Small intestine (tissue), 7 donors: ENCODE measurements around the gene KCNMB3. TPM values are rescaled to one million over a fixed set of nuclear protein-coding genes. Genes with fewer than 3 reads are reported as not detected.

Experiments used
- DNase-seq, 2 donors: peaks; one replicate each; pipeline versions ENCODE4 v3.0.0 to v3.0.0-alpha.2; 2013
- FAIRE-seq: peaks from 2 replicates; lab custom pipeline; 2012; peaks lifted over from hg19 to GRCh38; lab: Jason Lieb, UNC
- H3K27ac ChIP-seq, 3 donors: one replicate each; pipeline ENCODE4 v1.5.1; 2013; ENCODE audit warnings: low read length in 2 of 3, mild to moderate bottlenecking in 2 of 3, control low read depth in 1 of 3, inconsistent platforms in 1 of 3, low read depth in 1 of 3, moderate library complexity in 1 of 3
- H3K27me3 ChIP-seq, 3 donors: one replicate each; pipeline ENCODE4 v1.6.1; 2013; ENCODE audit warnings: low read length in 3 of 3, inconsistent platforms in 1 of 3; ENCODE audit not compliant: control insufficient read depth in 3 of 3, insufficient read depth in 3 of 3
- H3K36me3 ChIP-seq, 3 donors: one replicate each; pipeline ENCODE4 v1.6.1; 2013; ENCODE audit warnings: low read length in 3 of 3, inconsistent platforms in 1 of 3, low read depth in 1 of 3, mild to moderate bottlenecking in 1 of 3, moderate library complexity in 1 of 3; ENCODE audit not compliant: control insufficient read depth in 3 of 3, insufficient read depth in 2 of 3
- H3K4me1 ChIP-seq, 3 donors: one replicate each; pipeline ENCODE4 v1.6.1; 2013; ENCODE audit warnings: low read length in 2 of 3, inconsistent platforms in 1 of 3, low read depth in 1 of 3, mild to moderate bottlenecking in 1 of 3, moderate library complexity in 1 of 3; ENCODE audit not compliant: control insufficient read depth in 3 of 3, insufficient read depth in 2 of 3
- H3K4me3 ChIP-seq, 3 donors: one replicate each; pipeline ENCODE4 v1.5.1; 2013; ENCODE audit warnings: low read length in 3 of 3, control low read depth in 1 of 3, inconsistent platforms in 1 of 3, low read depth in 1 of 3, mild to moderate bottlenecking in 1 of 3, moderate library complexity in 1 of 3
- H3K9me3 ChIP-seq, 2 donors: one replicate each; pipeline ENCODE4 v1.6.1; 2013; ENCODE audit warnings: low read depth in 1 of 2, low read length in 1 of 2; ENCODE audit not compliant: control insufficient read depth in 2 of 2, insufficient read depth in 1 of 2
- WGBS, 3 donors: extraction: QIAGEN DNeasy Blood & Tissue Kit; methylation state at CpG; one replicate each; pipeline ENCODE4 v1.1.7; 2013; 5-methylcytosine and 5-hydroxymethylcytosine counted together
- polyA plus RNA-seq, 4 donors: library from polyadenylated mRNA; stranded (reverse) in 3 of 4; unstranded in 1 of 4; fragments of 200-250 nt in 3 of 4; fragments of 120-200 nt in 1 of 4; gene quantifications; one replicate each; pipeline versions ENCODE4 v1.2.1 to v1.2.3, GENCODE V29; 2013
- donor health status: healthy with polysubstance abuse.
- donor health status: control.
- donor health status: control.
- donor health status: Bipolar disorder and iron deficiency.
- donor health status: healthy.

KCNMB3 gene
- polyA plus RNA-seq, 4 donors: 0.27 to 3.9 (median 1.5) TPM

DNA sequence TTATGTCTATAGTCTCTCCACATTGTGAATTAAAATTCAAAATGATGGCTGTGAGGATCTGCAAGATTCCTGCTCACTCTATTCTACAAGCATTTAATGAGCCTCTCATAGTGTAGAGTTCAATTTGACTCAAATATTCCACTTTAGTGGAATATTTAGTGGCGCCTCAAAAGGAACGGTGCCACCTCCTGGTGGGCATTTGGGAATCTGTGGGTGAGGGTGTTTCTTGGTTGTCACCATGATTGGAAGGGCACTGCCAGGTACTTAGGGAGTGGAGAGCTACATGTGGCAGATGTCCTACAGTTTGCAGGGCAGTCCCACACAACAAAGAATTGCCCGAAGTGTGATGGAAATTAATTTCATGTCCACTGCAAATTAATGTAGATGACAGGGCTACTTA lies 21.5 kb upstream of the KCNMB3 start:
- Histone ChIP-seq H3K4me3 (no peak overlapping the region), H3K4me1 (peaks cover 0 to 2% (median 0%) of the 10 kb centered on the region in 3 donors), H3K9me3 (no peaks in the 10 kb centered on the region), H3K36me3 (no peaks in the 10 kb centered on the region), H3K27ac (no peak overlapping the region), H3K27me3 (no peaks in the 10 kb centered on the region)
- peak in 1 of 2 donors; percentile 5 for DNase-seq
- no peak for FAIRE-seq
- 84 to 88% (median 87%) methylated on average over 3 of the region's 3 CpGs for WGBS, 3 donors

GRCh38 chr3:179269152-179269707 lies 18.3 kb upstream of the KCNMB3 start:
- Histone ChIP-seq H3K9me3 (no peaks in the 10 kb centered on the region), H3K4me3 (no peak overlapping the region), H3K27me3 (no peaks in the 10 kb centered on the region), H3K36me3 (no peaks in the 10 kb centered on the region), H3K27ac (no peak overlapping the region), H3K4me1 (peaks cover 0 to 2% (median 0%) of the 10 kb centered on the region in 3 donors)
- DNase-seq (no peak), FAIRE-seq (no peak)
- 66 to 71% (median 69%) methylated on average over 4 of the region's 4 CpGs for WGBS, 3 donors

GRCh38 chr3:179268400-179269051 lies 17.6 kb upstream of the KCNMB3 start:
- WGBS, 3 donors: 34 to 41% (median 37%) methylated on average over 4 of the region's 4 CpGs

DNA sequence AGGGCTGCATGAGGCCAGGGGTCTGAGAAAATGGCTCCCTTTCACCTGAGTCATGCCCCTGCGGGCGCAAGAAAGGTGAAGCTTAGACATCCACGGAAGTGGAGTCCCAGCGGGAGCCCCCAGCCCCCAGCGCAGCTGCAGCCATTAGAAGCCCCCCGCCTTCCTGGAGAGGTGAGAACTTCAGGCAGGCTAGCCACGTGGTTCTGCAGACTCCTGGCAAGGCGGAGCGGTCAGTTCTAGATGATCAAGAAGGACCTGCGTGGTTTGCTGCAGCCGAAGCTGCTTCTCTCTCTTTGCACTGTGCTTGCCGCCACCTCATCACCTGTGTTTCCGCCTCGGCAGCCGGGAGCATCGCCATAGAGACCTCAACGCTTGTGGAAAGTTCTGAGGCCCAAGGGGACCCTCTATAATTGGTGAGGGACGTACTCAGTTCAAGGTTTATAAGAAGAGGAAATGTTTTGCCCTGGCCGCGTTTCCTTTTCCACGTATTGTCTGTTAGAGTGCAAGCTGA lies 15.8 kb upstream of the KCNMB3 start:
- H3K4me1 ChIP-seq: peaks cover 0 to 2% (median 0%) of the 10 kb centered on the region in 3 donors
- WGBS, 3 donors: 72 to 87% (median 72%) methylated on average over 21 of the region's 21 CpGs
- no peaks in the 10 kb centered on the region for H3K27me3 ChIP-seq
- H3K4me3 ChIP-seq: no peak overlapping the region
- no peaks in the 10 kb centered on the region for H3K36me3 ChIP-seq
- no peak overlapping the region for H3K27ac ChIP-seq
- no peak for DNase-seq
- peaks cover 0 to 2% of the 10 kb centered on the region in 2 donors for H3K9me3 ChIP-seq
- FAIRE-seq: no peak

More at GRCh38 chr3:179268400-179269051, 17.6 kb upstream of the KCNMB3 start:
- FAIRE-seq (no peak), DNase-seq (no peak)
- Histone ChIP-seq H3K9me3 (no peaks in the 10 kb centered on the region), H3K27me3 (no peaks in the 10 kb centered on the region), H3K4me3 (no peak overlapping the region), H3K27ac (no peak overlapping the region), H3K4me1 (peaks cover 0 to 2% (median 0%) of the 10 kb centered on the region in 3 donors), H3K36me3 (no peaks in the 10 kb centered on the region)

GRCh38 chr3:179265875-179266274 lies 15.0 kb upstream of the KCNMB3 start:
- Histone ChIP-seq H3K9me3 (peaks cover 0 to 4% of the 10 kb centered on the region in 2 donors), H3K27ac (no peak overlapping the region), H3K27me3 (no peaks in the 10 kb centered on the region), H3K4me3 (no peak overlapping the region), H3K36me3 (no peaks in the 10 kb centered on the region), H3K4me1 (peaks cover 0 to 2% (median 0%) of the 10 kb centered on the region in 3 donors)
- no peak for DNase-seq
- WGBS, 3 donors: 64 to 79% (median 75%) methylated on average over 4 of the region's 4 CpGs
- FAIRE-seq: no peak

GRCh38 chr3:179265092-179265491 lies 14.2 kb upstream of the KCNMB3 start:
- no peak overlapping the region for H3K4me3 ChIP-seq
- peaks cover 0 to 12% of the 10 kb centered on the region in 2 donors for H3K9me3 ChIP-seq
- no peak for DNase-seq
- WGBS, 3 donors: 34 to 71% (median 61%) methylated on average over 1 of the region's 1 CpG
- no peak for FAIRE-seq
- H3K27me3 ChIP-seq: no peaks in the 10 kb centered on the region
- H3K4me1 ChIP-seq: peaks cover 0 to 2% (median 0%) of the 10 kb centered on the region in 3 donors
- no peak overlapping the region for H3K27ac ChIP-seq
- no peaks in the 10 kb centered on the region for H3K36me3 ChIP-seq

DNA sequence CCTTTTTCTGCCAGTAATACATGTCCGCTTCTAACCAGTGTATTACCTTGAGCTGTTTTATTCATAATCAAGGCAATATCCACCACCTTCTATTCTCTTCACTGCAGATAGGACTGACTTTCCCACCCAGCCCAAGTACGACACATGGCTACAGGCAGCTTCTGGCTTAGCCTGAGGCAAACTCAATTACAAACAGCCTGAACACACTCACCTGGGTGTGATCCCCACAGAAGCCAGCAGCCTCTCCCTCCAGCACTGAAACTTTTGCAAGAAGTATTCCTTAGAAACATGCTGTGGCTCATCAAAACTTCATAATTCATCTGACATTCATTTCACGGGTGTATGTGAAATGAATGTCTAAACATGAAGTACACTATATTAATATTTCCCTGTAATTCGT lies 13.5 kb upstream of the KCNMB3 start:
- FAIRE-seq (no peak), DNase-seq (no peak)
- peaks cover 0 to 2% (median 0%) of the 10 kb centered on the region in 3 donors for H3K4me1 ChIP-seq
- H3K36me3 ChIP-seq: no peaks in the 10 kb centered on the region
- peaks cover 0 to 17% of the 10 kb centered on the region in 2 donors for H3K9me3 ChIP-seq
- no peak overlapping the region for H3K4me3 ChIP-seq
- no peaks in the 10 kb centered on the region for H3K27me3 ChIP-seq
- no peak overlapping the region for H3K27ac ChIP-seq
- WGBS, 3 donors: 73 to 80% (median 77%) methylated on average over 4 of the region's 4 CpGs

DNA sequence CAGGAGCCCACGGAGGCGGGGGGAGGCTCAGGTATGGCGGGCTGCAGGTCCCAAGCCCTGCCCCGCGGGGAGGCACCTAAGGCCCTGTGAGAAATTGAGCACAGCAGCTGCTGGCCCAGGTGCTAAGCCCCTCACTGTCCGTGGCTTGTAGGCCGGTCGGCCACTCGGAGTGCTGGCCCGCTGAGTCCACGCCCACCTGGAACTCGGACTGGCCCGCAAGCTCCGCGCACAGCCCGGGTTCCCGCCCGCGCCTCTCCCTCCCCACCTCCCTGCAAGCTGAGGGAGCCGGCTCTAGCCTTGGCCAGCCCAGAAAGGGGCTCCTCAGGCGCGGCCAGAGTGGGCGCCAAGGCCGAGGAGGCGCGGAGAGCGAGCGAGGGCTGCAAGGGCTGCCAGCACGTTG lies 12.2 kb upstream of the KCNMB3 start:
- no peak overlapping the region for H3K27ac ChIP-seq
- DNase-seq (no peak), FAIRE-seq (no peak)
- no peaks in the 10 kb centered on the region for H3K27me3 ChIP-seq
- H3K36me3 ChIP-seq: no peaks in the 10 kb centered on the region
- H3K4me3 ChIP-seq: no peak overlapping the region
- WGBS, 3 donors: 98 to 99% (median 98%) methylated on average over 26 to 29 of the region's 29 CpGs
- peaks cover 0 to 23% of the 10 kb centered on the region in 2 donors for H3K9me3 ChIP-seq
- no peaks in the 10 kb centered on the region for H3K4me1 ChIP-seq
